Measurements from ENCODE around the gene DRAXIN. TPM values are rescaled to one million over a fixed set of nuclear protein-coding genes. Genes with fewer than 3 reads are reported as not detected.

Gene DRAXIN
- total RNA-seq, 4 donors from 2014 or later, result 0.06 to 0.41 TPM; not detected in 2

DNA sequence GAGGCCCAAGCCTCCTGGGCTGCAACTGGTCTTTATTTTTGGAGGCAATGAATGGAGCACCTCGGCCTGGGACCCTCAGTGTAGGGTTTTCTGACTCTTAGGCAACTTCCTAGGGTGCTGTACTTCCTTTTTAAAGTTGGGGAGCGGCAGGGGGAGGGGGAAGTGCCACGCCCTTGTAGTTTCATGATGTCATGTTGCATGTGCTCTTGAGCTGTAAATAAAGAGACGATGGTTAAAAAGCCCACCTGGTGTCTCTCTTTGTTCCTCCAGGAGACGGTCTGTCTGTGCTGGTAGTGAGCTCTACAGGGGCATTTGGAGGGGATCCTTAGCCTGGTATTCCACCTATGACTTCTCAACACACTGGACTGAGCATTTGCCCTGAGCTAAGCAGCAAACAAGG is 34.1 kb downstream of the DRAXIN start:
- H3K4me3 ChIP-seq, result no peak overlapping the region
- H3K27me3 ChIP-seq, result no peaks in the 10 kb centered on the region
- H3K36me3 ChIP-seq, result no peaks in the 10 kb centered on the region
- DNase-seq, result no peak
- H3K4me1 ChIP-seq, result no peaks in the 10 kb centered on the region
- intact Hi-C loops (cut with DNase I; ENCODE audit: low total_unique reads), result no loop called here
- no peak for TF ChIP-seq POLR2A (IDR thresholded peaks at IDR 0.05)
- TF ChIP-seq, protein P1, sequence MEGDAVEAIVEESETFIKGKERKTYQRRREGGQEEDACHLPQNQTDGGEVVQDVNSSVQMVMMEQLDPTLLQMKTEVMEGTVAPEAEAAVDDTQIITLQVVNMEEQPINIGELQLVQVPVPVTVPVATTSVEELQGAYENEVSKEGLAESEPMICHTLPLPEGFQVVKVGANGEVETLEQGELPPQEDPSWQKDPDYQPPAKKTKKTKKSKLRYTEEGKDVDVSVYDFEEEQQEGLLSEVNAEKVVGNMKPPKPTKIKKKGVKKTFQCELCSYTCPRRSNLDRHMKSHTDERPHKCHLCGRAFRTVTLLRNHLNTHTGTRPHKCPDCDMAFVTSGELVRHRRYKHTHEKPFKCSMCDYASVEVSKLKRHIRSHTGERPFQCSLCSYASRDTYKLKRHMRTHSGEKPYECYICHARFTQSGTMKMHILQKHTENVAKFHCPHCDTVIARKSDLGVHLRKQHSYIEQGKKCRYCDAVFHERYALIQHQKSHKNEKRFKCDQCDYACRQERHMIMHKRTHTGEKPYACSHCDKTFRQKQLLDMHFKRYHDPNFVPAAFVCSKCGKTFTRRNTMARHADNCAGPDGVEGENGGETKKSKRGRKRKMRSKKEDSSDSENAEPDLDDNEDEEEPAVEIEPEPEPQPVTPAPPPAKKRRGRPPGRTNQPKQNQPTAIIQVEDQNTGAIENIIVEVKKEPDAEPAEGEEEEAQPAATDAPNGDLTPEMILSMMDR (IDR thresholded peaks at IDR 0.05), result no peak
- no peak overlapping the region for H3K27ac ChIP-seq
- H3K9me3 ChIP-seq, result no peaks in the 10 kb centered on the region

DNA sequence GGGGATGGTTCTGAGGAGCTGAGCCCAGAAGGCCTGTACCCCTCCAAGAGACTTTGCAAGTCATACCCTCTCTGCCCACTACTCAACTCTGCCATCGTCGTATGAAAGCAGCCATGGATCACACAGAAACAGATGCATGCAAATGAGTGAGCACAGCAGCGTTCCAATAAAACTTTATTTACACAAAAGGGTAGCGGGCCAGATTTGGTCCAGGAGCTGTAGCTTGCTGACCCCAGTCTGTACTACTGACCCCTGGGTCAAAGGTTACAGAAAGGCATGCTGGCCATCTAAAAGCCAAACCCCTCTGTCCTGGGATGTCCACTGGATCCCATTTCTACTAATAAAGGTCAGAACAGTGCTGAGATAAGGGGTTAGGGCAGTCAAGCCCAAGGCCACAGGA is 35.6 kb downstream of the DRAXIN start:
- H3K27ac ChIP-seq, result no peak overlapping the region
- H3K4me3 ChIP-seq, result no peak overlapping the region
- H3K36me3 ChIP-seq, result no peaks in the 10 kb centered on the region
- no peak for TF ChIP-seq POLR2A (IDR thresholded peaks at IDR 0.05)
- TF ChIP-seq, protein P1 (IDR thresholded peaks at IDR 0.05), result no peak
- H3K9me3 ChIP-seq, result no peaks in the 10 kb centered on the region
- no peaks in the 10 kb centered on the region for H3K4me1 ChIP-seq
- intact Hi-C loops (cut with DNase I; ENCODE audit: low total_unique reads), result no loop called here
- H3K27me3 ChIP-seq, result no peaks in the 10 kb centered on the region
- DNase-seq, result no peak

DNA sequence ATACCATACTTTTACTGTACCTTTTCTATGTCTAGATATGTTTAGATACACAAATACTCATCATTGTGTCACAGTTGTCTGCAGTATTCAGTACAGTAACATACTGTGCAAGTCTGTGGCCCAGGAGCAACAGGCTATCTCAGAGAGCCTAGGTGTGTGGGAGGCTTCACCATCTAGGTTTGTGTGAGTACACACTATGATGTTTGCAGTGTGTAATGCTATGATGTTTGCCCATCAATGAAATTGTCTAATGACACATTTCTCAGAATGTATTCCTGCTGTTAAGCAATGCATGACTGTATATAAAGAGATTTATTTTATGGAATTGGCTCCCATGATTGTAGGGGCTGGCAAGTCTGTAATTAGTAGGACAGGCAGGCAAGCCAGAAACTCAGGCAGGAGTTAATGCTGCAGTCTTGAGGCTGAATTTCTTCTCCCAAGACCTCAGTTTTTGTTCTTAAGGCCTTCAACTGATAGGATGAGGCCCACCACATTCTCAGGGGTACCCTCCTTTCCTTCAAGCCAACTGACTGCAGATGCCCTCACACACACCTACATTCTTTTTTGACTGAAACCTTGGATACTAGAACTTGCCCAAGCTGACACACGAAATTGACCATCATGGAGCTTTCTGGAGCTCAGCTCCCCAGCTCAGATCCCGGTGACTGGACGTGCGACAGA is 36.8 kb downstream of the DRAXIN start:
- DNase-seq, result no peak
- intact Hi-C loops (cut with DNase I; ENCODE audit: low total_unique reads), result no loop called here
- Histone ChIP-seq H3K9me3 (no peaks in the 10 kb centered on the region), H3K4me3 (no peak overlapping the region), H3K4me1 (no peaks in the 10 kb centered on the region), H3K36me3 (no peaks in the 10 kb centered on the region), H3K27me3 (no peaks in the 10 kb centered on the region), H3K27ac (no peak overlapping the region)
- TF ChIP-seq, protein P1 (IDR thresholded peaks at IDR 0.05), result no peak
- no peak for TF ChIP-seq POLR2A (IDR thresholded peaks at IDR 0.05)

DNA sequence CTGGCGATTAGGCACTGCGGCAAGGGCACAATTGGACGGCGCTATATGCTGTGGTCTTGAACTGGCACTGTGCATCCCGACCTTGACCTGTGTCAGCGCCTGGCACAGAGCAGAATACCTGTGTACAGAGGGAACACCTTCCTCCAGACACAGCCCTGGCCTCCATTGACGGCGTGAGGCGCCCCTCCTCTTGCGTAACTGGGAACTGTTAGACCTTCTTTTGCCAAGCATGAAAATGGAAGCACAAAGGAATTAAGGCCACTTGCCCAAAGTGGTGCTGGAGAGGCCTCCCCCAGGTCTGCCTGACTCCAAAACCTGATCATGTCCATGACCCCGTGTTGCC is 37.6 kb downstream of the DRAXIN start:
- no peaks in the 10 kb centered on the region for H3K27me3 ChIP-seq
- no peaks in the 10 kb centered on the region for H3K9me3 ChIP-seq
- H3K27ac ChIP-seq, result no peak overlapping the region
- TF ChIP-seq, protein P1 (IDR thresholded peaks at IDR 0.05), result no peak
- no peak for TF ChIP-seq POLR2A (IDR thresholded peaks at IDR 0.05)
- no peak overlapping the region for H3K4me3 ChIP-seq
- intact Hi-C loops (cut with DNase I; ENCODE audit: low total_unique reads), result no loop called here
- no peaks in the 10 kb centered on the region for H3K36me3 ChIP-seq
- no peaks in the 10 kb centered on the region for H3K4me1 ChIP-seq
- no peak for DNase-seq

DNA sequence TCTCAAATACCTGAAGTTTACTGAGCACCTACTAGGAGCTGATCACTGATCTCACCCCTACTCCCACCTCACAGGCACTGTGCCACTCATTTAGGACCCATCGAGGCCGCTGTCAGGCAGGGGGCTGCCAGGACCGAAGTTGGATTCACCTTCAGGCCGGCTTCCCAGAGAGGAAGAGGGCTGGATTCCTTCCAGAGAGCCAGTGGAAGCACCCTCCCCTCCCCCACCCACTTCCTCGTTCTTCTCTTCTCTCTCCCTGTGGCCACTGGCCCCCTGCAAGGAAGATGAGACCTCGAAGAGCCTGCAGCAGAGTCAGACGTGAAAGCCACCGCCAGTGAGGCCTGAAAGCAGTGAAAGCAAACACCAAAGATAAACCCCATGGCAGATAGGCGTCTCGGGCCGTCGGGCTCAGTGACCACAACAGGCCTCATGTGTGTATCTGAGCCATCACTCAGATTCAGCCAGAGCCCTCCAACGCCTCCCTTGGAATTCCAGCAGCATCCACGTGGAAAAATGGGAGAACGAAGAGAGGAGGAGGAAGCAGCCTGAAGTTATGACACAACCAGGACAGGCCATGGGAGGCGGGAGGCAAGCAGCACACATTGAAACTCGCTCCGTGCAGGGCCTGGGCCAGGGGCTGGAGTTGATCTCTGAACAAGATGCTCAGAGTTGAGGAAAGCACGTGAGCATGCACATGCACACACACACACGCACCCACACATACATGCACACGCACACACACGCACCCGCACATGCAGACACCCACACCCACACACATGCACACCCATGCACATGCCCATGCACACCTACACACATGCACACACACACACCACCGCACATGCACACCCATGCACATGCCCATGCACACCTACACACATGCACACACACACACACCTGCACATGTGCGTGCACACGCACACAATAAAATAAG is 38.3 kb downstream of the DRAXIN start:
- intact Hi-C loops (cut with DNase I; ENCODE audit: low total_unique reads), result loop anchor here (10.0 kb wide), 1 partner anchor 75 kb away; the partner anchor contains the start of genes CLCN6 and MTHFR
- Histone ChIP-seq H3K36me3 (no peaks in the 10 kb centered on the region), H3K4me3 (no peak overlapping the region), H3K9me3 (no peaks in the 10 kb centered on the region), H3K27me3 (no peaks in the 10 kb centered on the region), H3K27ac (no peak overlapping the region), H3K4me1 (no peaks in the 10 kb centered on the region)
- TF ChIP-seq POLR2A (IDR thresholded peaks at IDR 0.05), result no peak
- TF ChIP-seq, protein P1 (IDR thresholded peaks at IDR 0.05), result no peak
- no peak for DNase-seq

All from uterus (tissue), 4 donors.